ENCODE results near the gene TMEM14A. TPM values are rescaled to one million over a fixed set of nuclear protein-coding genes. Genes with fewer than 3 reads are reported as not detected.

The TMEM14A gene
- total RNA-seq, 1 donor from 2014 or later, result 51.8 TPM

Other genes starting within 250 kb of the TMEM14A start
- 16.3 and 19.2 TPM in 2 replicates for gene TRAM2, start 94.1 kb upstream of the TMEM14A start, total RNA-seq
- gene GSTA2, start 92.4 kb downstream of the TMEM14A start, total RNA-seq, result not detected in 2 replicates
- not detected in 2 replicates for gene GSTA1, start 132.7 kb downstream of the TMEM14A start, total RNA-seq
- not detected in 2 replicates for gene GSTA5, start 169.7 kb downstream of the TMEM14A start, total RNA-seq
- not detected in 2 replicates for gene GSTA3, start 238.6 kb downstream of the TMEM14A start, total RNA-seq

All from epithelial cell of proximal tubule (primary cell).